Renal pelvis (tissue), 4 donors: ENCODE measurements around the gene ZNHIT1. TPM values are rescaled to one million over a fixed set of nuclear protein-coding genes. Genes with fewer than 3 reads are reported as not detected.
"Not testable (repeated sequence)": the region's sequence is repeated elsewhere in the genome, so short reads cannot be mapped to it uniquely, and the experiment has no call there.

Experiments
- DNase-seq: peaks from one replicate; pipeline ENCODE4 v3.0.0-alpha.2; 2013
- polyA plus RNA-seq, 3 donors: library from polyadenylated mRNA; unstranded; fragments of 120-200 nt; gene quantifications; one replicate each; pipeline ENCODE4 v1.2.1, GENCODE V29; 2013; ENCODE audit not compliant: insufficient read length in 3 of 3

Gene ZNHIT1
- polyA plus RNA-seq, 3 donors: 68.9 to 76.4 (median 72.0) TPM

GRCh38 chr7:101179117-101179516 is 38.8 kb upstream of the ZNHIT1 start:
- no peak for DNase-seq

DNA sequence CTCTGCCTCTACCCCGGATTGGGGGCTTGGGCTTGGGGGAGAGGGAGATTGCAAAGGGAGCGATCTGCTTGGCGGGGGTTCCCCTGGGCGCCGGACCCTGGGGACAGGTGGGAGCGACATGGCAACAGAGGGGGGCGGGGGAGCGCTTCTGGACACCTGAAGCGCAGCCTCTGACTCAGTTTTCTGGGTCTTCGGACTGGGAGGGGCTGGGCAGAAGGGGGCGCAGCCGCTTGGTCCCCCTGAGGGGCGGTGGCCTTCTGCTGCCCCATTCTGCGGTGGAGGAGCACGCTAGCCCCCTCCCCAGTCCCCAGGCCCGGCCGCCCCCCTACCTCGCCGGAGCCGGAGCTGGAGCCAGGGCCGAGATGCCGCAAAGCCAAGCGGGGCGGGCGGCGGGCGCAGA is 38.3 kb upstream of the ZNHIT1 start:
- no peak for DNase-seq

- no peak for DNase-seq
These were observed 37.7 kb upstream of the ZNHIT1 start, which contains the start of gene NAT16 for GRCh38 chr7:101180130-101180755. Gene NAT16, minus strand, starts transcription at chr7:101180293. Its CDS starts 5,486 bp downstream, at chr7:101174807.

- DNase-seq: no peak
These were observed 32.6 kb upstream of the ZNHIT1 start for GRCh38 chr7:101185258-101185839.

- no peak for DNase-seq
These were observed 31.8 kb upstream of the ZNHIT1 start for GRCh38 chr7:101186194-101186593.

DNA sequence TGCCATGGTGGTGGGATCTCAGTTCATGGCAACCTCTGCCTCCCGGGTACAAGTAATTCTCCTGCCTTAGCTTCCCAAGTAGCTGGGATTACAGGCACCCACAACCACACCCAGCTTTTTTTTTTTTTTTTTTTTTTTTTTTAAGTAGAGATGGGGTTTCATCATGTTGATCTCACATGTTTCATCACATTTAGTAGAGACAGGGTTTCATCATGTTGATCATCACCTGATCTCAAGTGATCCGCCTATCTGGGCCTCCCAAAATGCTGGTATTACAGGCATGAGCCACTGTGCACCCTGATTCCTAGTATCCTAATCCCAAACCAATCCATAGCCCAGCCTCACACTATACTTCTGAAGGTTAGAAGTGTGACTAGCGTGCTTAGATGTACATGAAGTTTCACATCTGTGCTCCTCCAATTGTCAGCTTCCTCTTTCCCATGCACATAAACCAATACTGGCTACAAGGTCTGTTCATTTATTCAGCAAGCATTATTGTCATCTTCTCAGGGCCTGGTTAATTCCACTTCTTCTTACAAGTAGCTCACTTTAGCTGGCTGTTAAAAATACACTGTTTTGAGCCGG is 31.0 kb upstream of the ZNHIT1 start:
- DNase-seq: no peak

GRCh38 chr7:101189109-101189508 is 28.9 kb upstream of the ZNHIT1 start:
- DNase-seq: no peak

DNA sequence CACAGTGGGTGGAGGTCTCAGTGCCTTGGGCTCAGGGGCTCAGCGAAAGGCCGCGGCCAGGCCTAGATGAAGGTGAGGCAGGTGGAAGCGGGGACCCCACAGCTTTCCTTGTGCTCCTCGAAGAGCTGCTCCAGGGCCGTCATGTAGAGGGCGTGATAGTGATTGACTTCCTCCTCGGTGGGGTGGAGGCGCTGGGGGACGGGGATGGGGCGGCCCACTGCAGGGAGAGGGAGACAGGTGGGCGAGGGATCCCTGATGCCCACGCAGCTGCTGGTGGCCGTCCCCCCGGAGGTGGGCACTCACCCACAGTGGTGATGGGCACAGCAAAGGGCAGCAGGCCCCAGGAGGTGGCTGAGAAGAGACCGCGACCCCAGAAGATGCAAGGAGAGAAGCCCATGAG is 22.1 kb upstream of the ZNHIT1 start:
- no peak for DNase-seq

DNA sequence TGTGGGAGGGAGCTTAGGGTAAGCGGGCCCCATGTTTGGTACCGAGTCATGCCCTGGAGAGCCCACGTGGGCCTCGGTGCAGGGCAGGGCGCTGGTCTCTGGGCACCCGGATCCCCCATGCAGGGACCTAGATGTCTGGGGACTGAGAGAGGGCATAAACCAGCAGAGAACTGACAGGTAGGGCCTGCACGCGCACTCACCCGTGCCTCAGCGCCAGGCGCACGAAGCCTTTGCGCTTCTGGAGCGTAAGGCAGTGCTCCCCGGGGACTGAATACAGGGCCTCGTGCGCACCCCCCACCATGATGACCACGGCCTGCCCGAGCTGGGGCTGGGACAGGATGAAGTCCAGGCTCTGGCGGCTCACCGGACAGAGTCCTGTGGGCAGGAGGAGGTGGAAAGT is 20.0 kb upstream of the ZNHIT1 start:
- DNase-seq: no peak

- DNase-seq: no peak
These were observed 19.5 kb upstream of the ZNHIT1 start for GRCh38 chr7:101198476-101198875.

- DNase-seq: not testable (repeated sequence)
These were observed 18.4 kb upstream of the ZNHIT1 start for GRCh38 chr7:101199522-101199921.

- DNase-seq: no peak
These were observed 17.5 kb upstream of the ZNHIT1 start for GRCh38 chr7:101200504-101200861.

DNA sequence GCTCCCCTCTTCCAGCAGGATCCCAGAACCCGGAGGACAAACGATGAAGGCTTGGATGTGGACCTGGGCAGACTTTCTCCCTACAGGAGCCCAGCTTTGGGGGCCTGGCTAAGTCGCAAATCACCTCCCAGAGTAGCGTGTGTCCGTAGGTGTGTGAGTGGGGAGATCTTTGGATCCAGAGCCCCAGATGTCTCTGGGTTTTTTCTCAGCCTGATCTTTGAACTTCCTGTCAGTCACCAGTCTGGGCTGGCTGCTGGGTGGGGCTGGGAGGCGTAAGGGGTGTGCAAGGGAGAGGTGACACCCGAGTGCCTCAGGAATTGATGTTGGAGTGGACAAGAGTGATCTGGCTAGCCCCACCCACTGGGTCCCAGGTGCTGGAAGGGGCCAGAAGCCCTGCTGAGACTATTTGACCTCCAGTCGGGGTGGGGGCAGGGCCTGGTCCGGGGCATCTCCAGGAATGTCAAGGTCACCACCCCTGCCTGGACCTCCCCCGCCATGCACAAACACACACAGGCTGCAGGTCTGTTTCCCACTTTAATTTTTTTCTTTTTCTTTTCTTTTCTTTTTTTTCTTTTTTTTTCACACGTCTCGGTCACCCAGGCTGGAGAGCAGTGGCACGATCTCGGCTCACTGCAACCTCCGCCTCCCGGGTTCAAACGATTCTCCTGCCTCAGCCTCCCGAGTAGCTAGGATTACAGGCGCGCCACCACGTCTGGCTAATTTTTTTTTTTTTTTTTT is 16.9 kb upstream of the ZNHIT1 start, which contains the start of gene MOGAT3:
MOGAT3 (minus strand) TSS at position 175 of the 738 bp plus-strand sequence. CDS start 182 bp downstream, outside the sequence.
- no peak for DNase-seq

- no peak for DNase-seq
These were observed 16.0 kb upstream of the ZNHIT1 start for GRCh38 chr7:101201695-101202602.

GRCh38 chr7:101202603-101202918 is 15.4 kb upstream of the ZNHIT1 start:
- no peak for DNase-seq

GRCh38 chr7:101203740-101204738 is 13.9 kb upstream of the ZNHIT1 start:
- not testable (repeated sequence) for DNase-seq

DNA sequence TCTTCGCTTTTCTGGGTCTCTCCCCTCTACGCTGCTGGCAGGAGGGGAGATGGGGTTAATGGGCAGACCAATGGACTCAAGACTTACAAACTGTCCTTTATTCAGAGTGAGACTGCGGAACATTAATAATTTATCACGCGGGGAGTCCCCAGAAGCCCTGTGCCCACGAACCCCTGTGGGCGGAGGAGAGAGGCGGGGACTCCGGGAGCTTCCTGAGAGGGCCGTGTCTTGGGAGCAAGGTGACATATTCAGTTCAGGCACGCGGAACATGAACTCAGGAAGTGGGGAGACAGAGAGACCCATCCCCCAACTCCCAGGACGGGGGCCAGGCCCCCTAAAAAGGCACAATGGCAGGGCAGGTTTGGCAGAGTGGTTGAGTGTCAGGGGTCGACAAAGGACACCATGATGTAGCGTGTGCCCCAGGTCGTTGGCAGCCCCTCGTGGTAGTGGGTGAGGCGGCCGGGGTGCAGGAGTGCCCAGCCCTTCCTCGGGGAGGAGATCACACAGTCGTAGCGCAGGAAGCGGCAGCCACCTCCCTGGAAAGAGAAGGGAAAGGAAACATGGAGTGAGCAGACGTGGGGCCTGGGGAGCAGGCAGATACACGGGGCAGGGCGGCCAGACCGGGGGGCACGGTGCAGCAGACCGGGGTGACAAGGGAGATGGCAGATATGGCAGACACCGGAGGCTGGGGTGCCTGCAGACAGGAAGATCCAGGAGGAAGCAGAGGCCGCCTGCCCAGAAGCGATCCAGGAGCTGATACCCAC is 11.9 kb upstream of the ZNHIT1 start:
- no peak for DNase-seq

- DNase-seq: no peak
These were observed 11.3 kb upstream of the ZNHIT1 start for GRCh38 chr7:101206665-101207042.

GRCh38 chr7:101207459-101207858 is 10.5 kb upstream of the ZNHIT1 start:
- DNase-seq: no peak

DNA sequence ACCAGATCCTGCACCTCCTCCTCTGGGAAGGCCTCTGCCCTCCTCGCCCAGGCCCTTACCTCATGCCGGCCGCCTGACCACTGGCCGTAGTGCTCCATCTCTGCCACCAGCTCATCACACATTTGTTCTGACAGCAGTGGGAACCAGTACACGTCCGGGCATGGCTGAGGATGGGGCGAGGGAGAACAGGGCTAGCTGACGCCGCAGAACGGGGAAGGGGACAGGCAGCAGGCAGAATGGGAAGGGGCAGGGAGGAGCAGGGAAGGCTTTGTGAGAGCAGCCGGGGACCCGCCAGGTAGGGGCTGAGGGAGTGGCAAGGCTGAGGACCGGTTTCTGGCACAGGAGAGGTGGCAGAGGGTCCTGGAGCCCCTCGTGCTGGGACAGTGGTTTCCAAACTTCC is 9.2 kb upstream of the ZNHIT1 start:
- no peak for DNase-seq
